Renal cortical epithelial cell (primary cell): Measurements from ENCODE around the gene GNAI1. TPM values are rescaled to one million over a fixed set of nuclear protein-coding genes. Genes with fewer than 3 reads are reported as not detected.
"Not testable (repeated sequence)": the region's sequence is repeated elsewhere in the genome, so short reads cannot be mapped to it uniquely, and the experiment has no call there.

ENCODE experiments used
- DNase-seq: peaks from one replicate; pipeline ENCODE4 v3.0.0-alpha.2; 2011; ENCODE audit warnings: low read depth
- total RNA-seq: library from RNA; depleted of rRNA; stranded (reverse); fragments of >200 nt; gene quantifications from 2 replicates; pipeline ENCODE4 v1.2.3, GENCODE V29; 2014

Gene GNAI1
- total RNA-seq, 1 donor from 2014 or later, result 101 TPM

DNA sequence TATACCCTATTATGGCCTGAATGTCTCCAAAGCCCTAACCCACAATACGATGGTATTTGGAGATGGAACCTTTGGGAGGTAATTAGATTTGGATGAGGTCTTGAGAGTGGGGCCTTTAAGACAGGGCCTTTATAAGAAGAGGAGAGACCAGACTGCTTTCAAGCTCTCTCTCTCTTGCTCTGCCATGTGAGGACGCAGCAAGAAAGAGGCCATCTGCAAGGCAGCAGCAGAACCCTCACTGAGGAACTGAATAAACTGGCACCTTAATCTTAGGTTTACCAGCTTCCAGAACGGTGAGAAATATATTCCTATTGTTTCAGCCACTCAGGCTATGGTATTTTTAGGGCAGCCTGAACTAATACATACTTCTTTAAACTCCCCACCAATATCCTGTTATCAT lies 2.0 kb upstream of the GNAI1 start:
- DNase-seq, result no peak

DNA sequence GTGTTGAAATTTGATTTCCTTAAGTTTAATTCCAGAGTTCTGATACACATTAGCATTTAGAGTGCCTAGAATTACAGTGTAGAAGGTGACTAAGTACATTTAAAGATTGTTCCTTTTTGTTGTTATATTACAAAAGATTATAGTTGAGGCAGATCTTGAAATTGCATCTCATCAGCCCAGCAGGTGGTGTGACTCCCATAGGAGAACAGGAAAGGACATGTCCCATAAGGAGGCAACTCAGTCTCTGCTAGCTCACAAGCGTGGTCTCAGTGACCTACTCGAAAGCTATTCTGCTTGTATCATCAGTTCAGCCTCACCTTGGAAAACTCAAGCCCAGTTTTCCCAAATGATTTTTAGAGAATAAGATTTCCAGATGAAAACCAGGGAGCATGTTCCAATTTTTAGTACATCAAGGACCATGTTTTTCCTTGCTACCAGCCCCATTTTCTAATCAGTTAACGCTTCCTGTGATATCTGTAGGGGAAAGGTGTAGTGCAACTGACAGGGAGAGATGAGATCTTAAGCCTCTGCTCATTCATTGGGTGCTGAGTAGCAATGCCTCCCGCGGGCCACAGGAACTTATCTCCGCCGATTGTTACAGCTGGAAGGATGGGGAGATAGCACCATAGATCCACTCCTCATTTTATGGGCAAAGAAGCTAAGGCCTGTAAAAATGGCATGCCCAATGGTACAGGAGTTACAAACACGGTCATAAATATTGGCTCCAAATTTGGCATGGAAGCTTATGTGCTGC lies 1.1 kb upstream of the GNAI1 start:
- peak; percentile 36 for DNase-seq

DNA sequence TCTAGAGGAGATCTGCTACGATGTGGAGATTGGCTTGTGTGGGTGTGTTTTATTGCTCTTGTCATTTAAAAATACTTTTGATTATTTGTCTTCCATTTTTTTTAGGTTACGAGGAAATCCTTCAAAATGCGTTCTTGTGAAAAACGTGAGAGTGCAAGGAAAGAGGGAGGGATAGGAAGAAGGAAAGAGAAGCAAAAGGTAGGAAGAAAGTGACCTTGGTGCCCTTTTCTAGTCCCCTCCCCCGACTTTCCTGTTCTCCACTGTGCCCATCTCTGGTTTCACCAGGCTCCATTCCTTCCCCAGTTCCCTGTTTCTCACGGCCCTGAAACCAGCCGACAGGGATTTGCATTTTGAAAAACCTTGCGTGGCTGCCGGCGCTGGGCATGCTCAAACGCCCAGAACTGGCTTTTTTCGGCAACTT lies 506 bp upstream of the GNAI1 start:
- peak; percentile 78 for DNase-seq

DNA sequence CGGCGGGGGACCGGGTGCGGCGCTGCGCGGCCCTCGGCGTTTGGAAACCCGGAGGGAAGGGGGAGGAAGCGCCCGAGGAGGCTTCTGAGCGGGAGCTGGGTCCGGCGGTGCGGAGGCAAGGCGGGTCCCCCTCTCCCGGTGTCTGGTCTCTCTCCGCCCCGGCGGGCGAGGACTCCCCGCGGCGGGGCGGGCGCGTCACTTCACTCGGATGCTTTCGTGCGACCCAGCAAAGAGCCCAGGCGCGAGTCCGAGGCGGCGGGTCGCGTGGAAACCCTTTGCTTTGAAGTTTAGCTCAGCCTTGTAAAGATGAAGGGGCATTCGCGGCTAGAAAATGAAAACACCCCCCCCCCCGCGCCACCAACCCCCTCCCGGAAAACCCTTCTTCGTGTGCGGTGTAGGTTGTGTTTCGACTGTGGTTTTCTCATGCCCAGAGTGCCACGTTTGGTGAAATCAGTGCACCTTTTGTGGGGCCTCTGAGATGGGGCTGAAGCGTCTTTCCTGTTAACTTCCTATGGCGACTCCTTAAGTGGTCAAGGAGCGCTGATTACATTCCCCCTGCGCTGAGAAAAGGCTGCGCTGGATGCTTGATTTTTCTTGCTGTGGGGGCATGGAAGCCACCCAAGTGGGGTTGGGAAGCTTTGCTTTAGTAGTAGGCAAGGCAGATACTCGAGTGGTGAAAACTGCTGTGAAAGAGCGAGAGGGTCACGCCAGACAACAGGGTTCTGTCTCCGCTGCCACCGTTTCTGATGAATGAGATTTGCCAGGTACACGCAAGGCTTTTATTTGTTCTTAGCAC lies 876 bp downstream of the GNAI1 start:
- DNase-seq, result no peak

DNA sequence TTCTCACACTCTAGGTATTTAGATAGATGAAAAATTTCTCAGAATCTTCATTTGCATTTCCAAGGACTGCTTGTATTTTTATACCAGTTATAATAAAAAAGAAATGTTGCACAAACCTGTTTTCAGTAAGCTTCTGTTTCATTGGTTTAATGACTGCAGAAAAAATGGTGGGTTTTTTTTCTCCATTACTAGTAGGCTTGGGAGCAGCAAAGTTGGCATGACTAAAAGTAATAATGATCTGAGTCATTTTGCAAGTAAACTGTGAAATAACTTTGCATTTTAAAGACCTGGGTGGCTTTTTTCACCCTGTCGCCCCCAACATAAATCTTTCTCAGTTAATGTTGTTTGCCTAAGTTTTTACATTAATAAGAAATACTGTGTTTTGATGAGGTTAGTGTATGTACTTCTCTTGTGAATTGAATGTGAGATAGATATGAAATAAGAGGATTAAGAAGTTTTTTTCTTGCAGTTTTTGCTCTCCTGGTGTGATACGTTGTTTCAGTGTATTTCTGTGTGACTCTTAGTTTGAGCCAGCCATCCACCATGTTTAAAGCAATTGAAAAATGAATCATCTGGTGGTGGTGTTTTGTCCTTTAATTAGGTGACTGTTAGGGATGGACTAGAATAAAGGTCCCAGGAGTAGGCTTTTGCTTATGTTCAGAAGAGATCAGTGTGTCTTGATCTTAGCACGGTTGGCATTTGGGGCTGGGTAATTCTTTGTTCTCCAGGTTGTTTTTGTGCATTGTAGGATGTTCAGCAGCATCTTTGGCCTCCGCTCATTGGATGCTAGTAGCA lies 1.8 kb downstream of the GNAI1 start:
- peak; percentile 82 for DNase-seq

DNA sequence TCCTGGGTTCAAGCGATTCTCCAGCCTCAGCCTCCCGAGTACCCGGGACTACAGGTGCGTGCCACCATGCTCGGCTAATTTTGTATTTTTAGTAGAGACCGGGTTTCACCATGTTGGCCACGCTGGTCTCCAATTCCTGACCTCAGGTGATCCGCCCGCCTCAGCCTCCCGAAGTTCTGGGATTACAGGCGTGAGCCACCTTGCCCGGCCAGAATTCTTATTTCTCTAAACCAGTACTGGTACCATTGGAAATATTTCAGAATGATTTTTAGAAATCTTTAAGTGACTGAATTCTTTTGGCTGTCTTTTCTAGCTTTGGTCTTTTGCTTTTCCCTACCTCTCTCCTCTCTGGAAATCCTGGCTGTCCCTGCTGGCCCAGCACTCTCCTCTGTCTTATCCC lies 2.8 kb downstream of the GNAI1 start:
- DNase-seq, result no peak

DNA sequence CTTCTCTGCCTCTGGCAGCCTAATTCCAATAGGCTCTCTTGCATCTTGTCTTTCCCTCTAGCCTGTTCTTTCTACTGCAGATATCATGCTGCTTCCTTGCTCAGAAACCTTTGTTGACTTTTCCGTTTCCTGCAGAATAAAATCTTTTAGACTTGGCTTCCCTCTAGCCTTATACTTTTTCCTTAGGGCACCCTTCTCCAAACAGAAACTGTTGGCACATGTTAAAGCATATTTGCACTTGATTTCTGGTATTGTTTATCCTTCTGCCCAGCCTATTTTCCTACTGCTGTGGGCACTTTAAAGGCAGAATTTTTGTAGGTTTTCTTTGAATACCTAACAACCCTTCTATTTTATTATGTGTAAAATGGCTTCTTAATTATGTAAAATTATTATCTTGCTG lies 4.6 kb downstream of the GNAI1 start:
- peak; percentile 25 for DNase-seq

DNA sequence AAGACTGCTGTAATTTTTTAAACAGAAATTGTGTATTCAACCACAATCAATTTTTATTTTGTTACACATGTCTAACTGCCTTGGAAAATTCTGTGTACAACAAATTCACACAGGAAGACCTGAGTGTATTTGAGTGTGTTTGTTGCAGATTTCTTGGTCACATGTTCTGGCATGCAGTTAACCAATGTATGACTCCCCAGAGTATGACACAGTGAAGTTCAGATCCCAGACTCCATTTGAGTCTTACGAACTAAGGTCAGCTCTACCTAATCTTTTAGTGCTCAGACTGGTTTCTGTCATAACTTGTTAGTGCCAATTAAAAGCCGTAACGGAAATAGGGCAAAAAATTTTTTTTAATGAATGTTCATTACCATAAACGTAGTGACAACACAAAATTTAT lies 5.8 kb downstream of the GNAI1 start:
- DNase-seq, result no peak

DNA sequence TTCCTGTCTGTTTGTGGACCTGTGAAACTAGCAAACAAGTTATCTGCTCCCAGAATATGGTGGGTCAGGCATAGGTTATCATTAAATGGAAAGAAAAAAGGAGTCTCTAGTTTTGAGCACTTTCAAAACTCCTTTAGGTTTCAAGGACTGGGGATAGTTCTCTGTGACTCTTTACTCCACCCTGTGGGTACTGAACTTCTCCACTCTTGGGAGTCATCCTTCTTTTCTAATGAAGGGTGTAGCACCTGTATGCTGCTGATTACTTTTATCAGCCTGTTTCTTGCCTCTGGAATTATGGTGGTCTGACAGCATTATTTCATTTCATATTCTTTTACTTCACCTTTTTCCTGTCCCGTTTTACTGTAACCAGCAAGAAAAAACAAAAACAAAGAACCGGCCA lies 6.7 kb downstream of the GNAI1 start:
- no peak for DNase-seq

DNA sequence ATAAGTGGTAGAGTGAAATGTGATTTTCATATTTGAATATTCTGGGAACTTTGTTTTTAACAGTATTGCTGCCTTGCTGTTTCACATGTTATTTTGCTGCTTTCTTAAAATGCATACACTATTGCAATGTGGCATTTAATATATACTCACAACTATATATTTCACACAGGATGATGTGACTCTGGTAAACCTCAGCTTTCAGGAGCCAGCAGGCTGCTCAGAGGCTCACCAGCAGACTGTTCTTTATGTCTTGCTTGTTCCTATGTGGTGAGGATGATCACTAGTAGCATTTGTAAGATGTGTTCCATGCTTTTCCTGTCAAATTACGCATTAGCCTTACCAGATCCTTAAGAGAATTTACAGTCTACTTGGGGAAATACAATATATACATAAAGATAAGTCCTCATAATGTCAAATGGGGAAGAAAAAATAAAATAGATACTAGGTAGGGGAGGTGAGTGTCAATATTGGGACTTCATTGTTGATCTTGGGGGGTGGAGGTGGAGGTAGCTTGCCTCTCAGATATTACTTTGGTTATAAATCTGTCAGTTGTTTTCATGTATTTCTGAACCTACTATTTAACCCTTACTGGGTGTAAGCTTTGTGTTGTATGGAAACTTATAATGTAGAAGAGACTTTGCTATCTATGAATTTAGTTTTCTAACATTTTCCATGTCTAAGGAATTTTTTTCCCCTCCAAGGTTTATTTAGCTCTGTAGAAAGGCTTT lies 8.4 kb downstream of the GNAI1 start:
- DNase-seq, result no peak

DNA sequence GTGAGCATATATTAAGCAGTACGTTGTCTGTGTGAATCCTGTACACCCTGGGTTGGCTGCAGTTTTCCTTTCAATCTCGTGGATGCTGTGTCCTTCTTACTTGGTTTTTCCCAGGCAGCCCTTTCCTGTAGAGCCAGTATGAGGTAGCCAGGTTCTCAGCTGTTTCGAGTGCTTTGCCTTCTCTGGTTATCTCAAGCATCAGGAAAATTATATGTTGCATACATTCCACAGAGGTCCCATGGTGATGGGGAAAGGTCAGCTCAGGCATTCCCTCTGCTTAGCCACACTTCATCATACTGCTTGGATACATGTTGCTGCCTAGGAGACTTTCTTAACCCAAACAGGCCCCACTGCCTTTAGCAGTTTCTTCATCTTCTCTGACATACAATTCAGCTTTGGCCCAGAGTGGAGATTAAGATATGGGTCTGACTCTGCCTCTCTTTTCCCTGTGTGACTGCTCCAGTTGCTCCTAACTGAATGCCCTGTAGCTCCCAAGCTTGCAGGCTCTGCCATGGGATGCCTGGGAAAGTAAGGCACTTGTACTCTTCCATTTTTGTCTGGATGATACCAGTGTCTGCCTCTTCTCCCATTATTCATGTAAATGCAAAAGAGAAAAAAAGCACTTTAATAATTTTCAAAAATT lies 11.3 kb downstream of the GNAI1 start:
- DNase-seq, result peak; percentile 61

DNA sequence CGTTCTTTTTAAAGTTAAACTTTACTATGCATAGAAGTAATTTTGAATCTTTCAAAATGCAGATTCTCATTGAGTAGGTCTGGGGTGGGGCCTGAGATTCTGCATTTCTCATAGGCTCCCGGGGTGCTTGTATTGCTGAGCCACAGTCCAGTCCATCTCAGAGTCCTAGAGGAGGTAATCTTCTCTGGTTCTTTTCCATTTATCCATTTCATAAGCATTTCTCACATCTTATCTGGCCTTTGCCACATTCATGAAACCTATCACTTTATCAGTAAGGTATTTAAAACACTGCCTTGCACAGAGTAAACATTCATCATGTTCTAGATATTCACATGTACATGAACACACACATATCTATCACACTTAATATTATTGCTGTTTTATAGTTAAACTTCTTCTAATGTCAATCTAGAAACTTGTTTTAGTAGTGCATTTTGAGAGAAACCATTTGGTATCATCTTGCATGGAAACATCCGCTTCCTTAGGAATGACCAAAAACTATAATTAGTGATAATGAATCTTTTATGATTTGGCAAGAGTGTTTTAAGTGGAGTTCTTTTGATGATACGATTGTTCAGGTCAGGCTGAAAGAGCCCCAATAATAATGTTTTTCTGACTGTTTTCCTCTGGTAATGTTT lies 12.0 kb downstream of the GNAI1 start:
- DNase-seq, result no peak

DNA sequence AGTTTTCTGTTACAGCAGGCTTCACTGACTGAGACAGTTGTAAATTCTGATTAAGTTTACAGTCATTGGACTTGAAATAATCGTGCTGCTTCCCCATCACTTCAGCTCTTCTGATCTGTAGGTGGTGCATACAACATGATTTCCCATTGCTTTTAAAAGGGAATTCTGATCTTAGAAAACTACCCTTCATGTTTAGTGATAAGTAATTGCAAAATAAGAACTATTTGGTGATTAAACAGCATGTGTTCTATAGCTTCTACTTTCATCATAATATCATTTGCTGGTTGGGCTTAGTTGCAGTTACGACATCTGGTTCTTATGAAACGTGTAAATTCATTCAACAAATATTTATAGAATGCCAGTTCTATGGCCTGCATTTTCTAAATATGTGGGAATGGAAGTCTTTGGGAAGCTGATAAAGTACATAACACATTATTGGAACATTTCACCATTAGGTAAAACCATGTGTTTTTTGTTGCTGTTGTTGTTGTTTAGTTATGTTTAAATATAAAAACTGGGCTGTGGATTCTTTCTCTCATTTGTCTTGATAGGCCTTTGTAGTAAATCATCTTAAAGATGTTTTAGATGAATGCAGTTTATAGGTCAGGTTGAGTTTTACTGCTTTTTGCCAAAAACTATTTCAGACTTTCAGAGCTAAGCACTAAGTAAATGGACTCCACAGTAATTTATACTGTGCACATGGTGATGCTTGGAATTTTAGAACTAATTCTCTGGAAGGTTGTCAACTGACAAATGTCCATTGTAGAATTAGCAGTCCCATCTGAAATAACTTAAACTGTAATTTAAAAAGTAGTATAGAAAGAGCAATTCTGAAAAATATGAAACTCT lies 13.1 kb downstream of the GNAI1 start:
- DNase-seq, result peak; percentile 53

DNA sequence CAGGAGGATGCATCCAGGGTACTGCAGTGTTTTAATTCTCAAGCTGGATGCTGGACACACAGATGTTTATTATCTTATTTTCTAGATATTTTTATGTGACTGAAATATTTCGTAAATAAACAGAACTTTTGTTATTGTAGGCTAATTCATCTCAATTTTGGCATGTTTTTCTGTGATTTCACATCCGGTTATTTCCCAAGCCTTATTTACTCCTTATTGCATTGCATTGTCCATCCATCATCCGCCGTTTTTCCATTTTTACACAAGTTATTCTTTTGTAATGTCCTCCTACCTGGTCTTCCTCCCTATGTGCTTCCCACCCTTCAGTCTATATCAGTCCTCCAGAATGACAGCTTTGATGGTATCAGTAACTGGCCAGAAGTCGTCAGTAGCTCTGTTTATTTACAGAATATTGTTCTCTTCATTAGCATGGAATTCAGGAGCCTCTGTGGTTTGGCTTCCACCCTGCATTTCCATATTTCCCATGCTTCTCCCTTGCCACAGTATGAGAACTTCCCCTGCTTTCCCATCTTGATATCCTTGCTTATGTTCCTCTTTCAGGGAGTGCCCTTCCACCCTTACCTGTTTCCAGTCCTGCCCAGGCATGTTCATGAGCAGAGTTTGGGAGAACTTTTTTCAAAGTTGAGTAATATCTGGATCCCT lies 16.1 kb downstream of the GNAI1 start:
- DNase-seq, result peak; percentile 38

DNA sequence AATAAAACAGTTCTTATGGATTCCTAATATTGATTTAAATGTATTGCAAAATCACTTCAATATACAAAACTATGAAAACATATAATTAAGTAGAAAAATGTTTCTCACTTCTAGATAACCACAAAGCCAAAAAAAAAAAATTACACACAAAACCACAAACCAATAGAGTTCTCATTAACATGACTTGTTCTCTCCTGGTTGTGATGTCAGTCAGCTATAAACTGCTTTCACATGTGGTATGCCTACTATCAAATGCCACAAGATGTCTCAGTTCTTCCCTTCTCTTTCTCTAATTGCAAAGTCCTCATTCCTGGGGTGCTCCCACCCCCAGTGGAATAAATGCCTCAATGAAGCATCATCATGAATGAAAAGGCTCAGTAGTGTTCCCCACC lies 16.6 kb downstream of the GNAI1 start:
- DNase-seq, result peak; percentile 82

DNA sequence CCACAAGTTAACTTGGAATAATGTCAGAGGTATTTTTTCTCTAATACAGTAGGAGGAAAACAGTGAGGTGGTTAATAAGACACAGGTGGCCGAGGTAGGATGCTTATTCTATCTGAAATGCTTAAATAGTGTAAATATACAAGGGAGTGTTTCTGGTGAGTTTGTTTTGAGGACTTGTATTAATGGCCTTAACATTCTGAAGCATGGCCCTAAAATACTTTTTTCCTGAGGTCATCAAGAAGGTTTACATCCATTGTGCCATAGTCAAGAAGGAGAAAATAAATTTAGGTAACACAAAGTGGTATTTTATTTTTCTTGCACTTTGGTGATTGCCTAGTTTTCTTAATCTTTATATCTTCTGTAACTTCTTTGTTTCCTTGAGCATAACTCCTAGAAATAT lies 18.8 kb downstream of the GNAI1 start:
- DNase-seq, result peak; percentile 51

DNA sequence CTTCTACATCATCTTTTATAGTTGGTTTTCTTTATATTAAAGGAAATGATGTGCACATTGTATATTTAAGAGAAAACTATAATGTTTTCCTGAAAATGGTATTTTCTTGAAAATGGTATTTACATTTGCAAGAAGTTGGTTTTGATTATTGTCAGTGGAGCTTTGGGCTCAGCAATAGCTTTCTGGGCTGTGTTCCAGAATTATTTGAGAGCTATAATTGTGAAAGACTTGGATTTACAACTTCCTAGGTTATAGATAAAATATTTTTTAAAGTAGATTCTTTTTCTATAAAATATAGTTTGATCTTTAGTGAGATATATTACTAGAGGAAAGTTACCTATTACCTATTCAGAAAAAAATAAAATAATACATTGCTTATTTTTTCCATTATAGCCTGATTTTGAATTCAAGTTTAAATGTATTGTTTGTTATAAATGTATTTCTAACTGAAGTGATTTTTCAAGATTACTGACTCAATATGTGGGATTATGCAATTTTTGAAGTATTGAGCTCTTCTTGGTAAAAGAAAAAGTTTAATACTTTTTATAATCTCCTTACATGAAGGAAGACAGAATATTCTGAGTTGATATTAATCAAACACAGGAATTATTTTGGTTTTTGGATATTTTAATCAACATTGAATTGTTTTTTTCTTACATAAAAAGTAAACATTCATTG lies 20.2 kb downstream of the GNAI1 start:
- DNase-seq, result no peak

DNA sequence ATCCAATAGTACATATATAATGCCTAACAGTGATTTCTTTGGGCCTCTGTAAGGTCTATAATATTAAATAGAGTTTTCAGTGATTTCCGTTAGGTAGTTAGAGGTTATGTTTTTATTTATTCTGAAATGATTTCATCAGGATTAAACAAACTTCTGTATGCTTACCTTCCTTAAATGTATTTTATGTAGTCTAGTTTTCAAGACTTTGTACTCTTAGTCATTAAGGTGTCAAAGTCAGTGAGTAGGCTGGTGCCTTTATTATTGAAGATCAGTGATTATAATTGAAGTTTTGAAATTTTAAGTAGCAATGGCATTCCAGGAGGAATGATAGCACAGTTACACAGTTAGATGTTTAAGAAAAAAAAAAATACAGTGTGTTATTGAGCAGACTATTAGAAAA lies 20.7 kb downstream of the GNAI1 start:
- DNase-seq, result no peak

DNA sequence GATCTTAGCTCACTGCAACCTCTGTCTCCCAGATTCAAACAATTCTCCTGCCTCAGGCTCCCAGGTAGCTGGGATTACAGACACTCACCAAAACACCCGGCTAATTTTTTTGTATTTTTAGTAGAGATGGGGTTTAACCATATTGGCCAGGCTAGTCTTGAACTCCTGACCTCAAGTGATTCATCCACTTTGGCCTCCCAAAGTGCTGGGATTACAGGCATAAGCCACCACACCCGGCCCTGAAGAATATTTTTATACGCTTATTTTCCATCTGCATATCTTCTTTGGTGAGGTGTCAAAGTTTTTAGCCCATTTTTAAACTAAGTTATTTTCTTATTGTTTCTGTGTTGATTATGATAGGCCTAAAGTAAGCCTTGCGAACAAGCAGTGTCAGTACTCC lies 23.1 kb downstream of the GNAI1 start:
- DNase-seq, result not testable (repeated sequence)
